GM06990 (cell line): ENCODE measurements around the gene NOL12.

ENCODE experiments used
- DNase-seq: peaks from one replicate; pipeline ENCODE4 v3.0.0-alpha.2; 2011; ENCODE audit not compliant: insufficient read length; ENCODE audit errors: extremely low read depth
- H3K27me3 ChIP-seq: replicated peaks from 2 replicates; pipeline ENCODE4 v1.6.0; 2011; ENCODE audit warnings: low read length; ENCODE audit not compliant: control insufficient read depth, insufficient read depth
- H3K36me3 ChIP-seq: 2 replicates; pipeline ENCODE4 v1.5.1; 2011; ENCODE audit warnings: low read length; ENCODE audit not compliant: control insufficient read depth, insufficient read depth
- H3K4me3 ChIP-seq: replicated peaks from 2 replicates; pipeline ENCODE4 v1.5.1; 2011; ENCODE audit warnings: low read depth, mild to moderate bottlenecking, control low read depth, low read length
- CTCF ChIP-seq: IDR thresholded peaks from 2 replicates; pipeline ENCODE4 v1.5.1; 2011; ENCODE audit warnings: low read length, control low read depth, mild to moderate bottlenecking, inconsistent platforms; ENCODE audit not compliant: insufficient read depth, poor library complexity, severe bottlenecking

Gene NOL12

GRCh38 chr22:37733625-37734401, 47.7 kb downstream of the NOL12 start:
- no peaks in the 10 kb centered on the region for H3K27me3 ChIP-seq
- H3K36me3 ChIP-seq = no peaks in the 10 kb centered on the region
- no peak for DNase-seq
- no peak overlapping the region for H3K4me3 ChIP-seq
- no peak for TF ChIP-seq CTCF

- no peak overlapping the region for H3K4me3 ChIP-seq
- TF ChIP-seq CTCF = no peak
- no peaks in the 10 kb centered on the region for H3K36me3 ChIP-seq
These were observed 48.2 kb downstream of the NOL12 start for GRCh38 chr22:37734402-37734700.

GRCh38 chr22:37734964-37735451, 48.9 kb downstream of the NOL12 start:
- TF ChIP-seq CTCF = peak; percentile 7
- Histone ChIP-seq H3K36me3 (no peaks in the 10 kb centered on the region), H3K27me3 (no peaks in the 10 kb centered on the region), H3K4me3 (no peak overlapping the region)
- DNase-seq = no peak

More at GRCh38 chr22:37734402-37734700, 48.2 kb downstream of the NOL12 start:
- no peaks in the 10 kb centered on the region for H3K27me3 ChIP-seq
- no peak for DNase-seq

- DNase-seq = no peak
- Histone ChIP-seq H3K4me3 (no peak overlapping the region), H3K36me3 (no peaks in the 10 kb centered on the region), H3K27me3 (no peaks in the 10 kb centered on the region)
- no peak for TF ChIP-seq CTCF
These were observed 52.9 kb downstream of the NOL12 start for GRCh38 chr22:37739035-37739434.

GRCh38 chr22:37739611-37740049, 53.5 kb downstream of the NOL12 start:
- Histone ChIP-seq H3K4me3 (no peak overlapping the region), H3K27me3 (no peaks in the 10 kb centered on the region), H3K36me3 (no peaks in the 10 kb centered on the region)
- no peak for TF ChIP-seq CTCF
- DNase-seq = no peak
